Activated naive CD4-positive, alpha-beta T cell treated with anti-CD3 and anti-CD28 coated beads, Interleukin-2, amount 50 U/mL, for 16 hours (primary cell): ENCODE data around the gene TPO.
"Not testable (repeated sequence)": the region's sequence is repeated elsewhere in the genome, so short reads cannot be mapped to it uniquely, and the experiment has no call there.

Experiments used
- DNase-seq: peaks from one replicate; pipeline ENCODE4 v3.0.0-alpha.2; 2020

Gene TPO

GRCh38 chr2:1413156-1413710, at the start of gene TPO:
TPO (plus strand) TSS chr2:1413463; CDS start chr2:1414409, 946 bp downstream.
- no peak for DNase-seq

GRCh38 chr2:1366546-1367134, 46.6 kb upstream of the TPO start:
- peak; percentile 32 for DNase-seq

GRCh38 chr2:1367601-1368000, 45.7 kb upstream of the TPO start:
- DNase-seq = no peak

GRCh38 chr2:1369905-1370304, 43.4 kb upstream of the TPO start:
- no peak for DNase-seq

GRCh38 chr2:1370461-1370860, 42.8 kb upstream of the TPO start:
- no peak for DNase-seq

GRCh38 chr2:1371082-1371481, 42.2 kb upstream of the TPO start:
- no peak for DNase-seq

- DNase-seq = no peak
Observed at GRCh38 chr2:1373830-1374229, 39.4 kb upstream of the TPO start.

GRCh38 chr2:1374287-1374686, 39.0 kb upstream of the TPO start:
- no peak for DNase-seq

- no peak for DNase-seq
Observed at GRCh38 chr2:1375794-1376193, 37.5 kb upstream of the TPO start.

GRCh38 chr2:1377473-1377872, 35.8 kb upstream of the TPO start:
- no peak for DNase-seq

- DNase-seq = no peak
Observed at GRCh38 chr2:1378456-1379150, 34.7 kb upstream of the TPO start.

- no peak for DNase-seq
Observed at GRCh38 chr2:1381644-1382043, 31.6 kb upstream of the TPO start.

- DNase-seq = not testable (repeated sequence)
Observed at GRCh38 chr2:1387954-1388725, 25.1 kb upstream of the TPO start.

GRCh38 chr2:1390118-1390517, 23.1 kb upstream of the TPO start:
- not testable (repeated sequence) for DNase-seq

GRCh38 chr2:1393321-1393720, 19.9 kb upstream of the TPO start:
- DNase-seq = no peak

- no peak for DNase-seq
Observed at GRCh38 chr2:1394709-1395408, 18.4 kb upstream of the TPO start.

GRCh38 chr2:1397350-1397749, 15.9 kb upstream of the TPO start:
- DNase-seq = no peak

GRCh38 chr2:1398191-1398590, 15.1 kb upstream of the TPO start:
- no peak for DNase-seq

GRCh38 chr2:1400943-1401735, 12.1 kb upstream of the TPO start:
- DNase-seq = no peak

- no peak for DNase-seq
Observed at GRCh38 chr2:1402064-1402463, 11.2 kb upstream of the TPO start.

GRCh38 chr2:1403565-1403964, 9.7 kb upstream of the TPO start:
- no peak for DNase-seq

- DNase-seq = no peak
Observed at GRCh38 chr2:1405124-1405523, 8.1 kb upstream of the TPO start.
